ENCODE data around the gene FLNC. TPM values are rescaled to one million over a fixed set of nuclear protein-coding genes. Genes with fewer than 3 reads are reported as not detected.
A peak's percentile ranks its signal among the peaks of the same experiment; 100 is the strongest.

The FLNC gene
- total RNA-seq, 1 donor from 2014 or later = 7.7 TPM

- peak overlapping the region; percentile 73 for H3K4me3 Mint-ChIP-seq (ENCODE audit: unreplicated experiment)
- peaks cover 31% of the 10 kb centered on the region for H3K27me3 Mint-ChIP-seq (ENCODE audit: unreplicated experiment)
- H3K27ac Mint-ChIP-seq (ENCODE audit: unreplicated experiment) = no peak overlapping the region
- no peaks in the 10 kb centered on the region for H3K9me3 Mint-ChIP-seq (ENCODE audit: unreplicated experiment)
- peaks cover 11% of the 10 kb centered on the region for H3K4me1 Mint-ChIP-seq (ENCODE audit: unreplicated experiment)
- peaks cover 14% of the 10 kb centered on the region for H3K36me3 Mint-ChIP-seq (ENCODE audit: low read depth, unreplicated experiment)
- TF ChIP-seq CTCF (IDR thresholded peaks at IDR 0.05; ENCODE audit: unreplicated experiment) = no peak
- no peak for DNase-seq (ENCODE audit: low spot score)
Observed at GRCh38 chr7:128867842-128868623, 37.8 kb downstream of the FLNC start.

DNA sequence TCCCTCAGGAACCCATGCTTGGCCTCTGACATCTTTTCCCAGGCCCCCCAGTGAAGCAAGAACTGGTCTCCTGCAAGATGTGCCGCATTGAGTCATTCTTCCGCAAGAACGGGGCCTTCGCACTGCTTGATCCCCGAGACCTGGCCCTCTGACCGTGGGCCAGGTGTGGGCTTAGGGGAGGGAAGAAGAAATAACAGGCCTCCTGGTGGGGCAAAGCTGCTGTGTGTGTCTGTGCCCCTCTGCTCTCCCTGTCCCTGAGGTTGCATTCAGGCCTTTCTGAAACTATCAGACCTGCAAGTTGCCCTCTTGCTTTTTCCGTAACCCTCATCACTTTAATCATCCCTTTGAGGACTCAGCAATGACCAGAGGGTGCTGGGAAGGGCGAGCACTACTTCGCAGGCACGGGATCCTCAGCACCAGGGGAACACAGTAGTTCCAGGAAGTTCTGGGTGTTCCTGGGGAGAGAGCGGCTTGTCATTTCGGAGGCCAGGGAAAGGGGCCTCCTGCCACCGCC lies 38.5 kb downstream of the FLNC start:
- peaks cover 9% of the 10 kb centered on the region for H3K4me1 Mint-ChIP-seq (ENCODE audit: unreplicated experiment)
- DNase-seq (ENCODE audit: low spot score) = no peak
- no peaks in the 10 kb centered on the region for H3K9me3 Mint-ChIP-seq (ENCODE audit: unreplicated experiment)
- peaks cover 30% of the 10 kb centered on the region for H3K27me3 Mint-ChIP-seq (ENCODE audit: unreplicated experiment)
- peaks cover 14% of the 10 kb centered on the region for H3K36me3 Mint-ChIP-seq (ENCODE audit: low read depth, unreplicated experiment)
- TF ChIP-seq CTCF (IDR thresholded peaks at IDR 0.05; ENCODE audit: unreplicated experiment) = no peak
- H3K4me3 Mint-ChIP-seq (ENCODE audit: unreplicated experiment) = no peak overlapping the region
- H3K27ac Mint-ChIP-seq (ENCODE audit: unreplicated experiment) = no peak overlapping the region

DNA sequence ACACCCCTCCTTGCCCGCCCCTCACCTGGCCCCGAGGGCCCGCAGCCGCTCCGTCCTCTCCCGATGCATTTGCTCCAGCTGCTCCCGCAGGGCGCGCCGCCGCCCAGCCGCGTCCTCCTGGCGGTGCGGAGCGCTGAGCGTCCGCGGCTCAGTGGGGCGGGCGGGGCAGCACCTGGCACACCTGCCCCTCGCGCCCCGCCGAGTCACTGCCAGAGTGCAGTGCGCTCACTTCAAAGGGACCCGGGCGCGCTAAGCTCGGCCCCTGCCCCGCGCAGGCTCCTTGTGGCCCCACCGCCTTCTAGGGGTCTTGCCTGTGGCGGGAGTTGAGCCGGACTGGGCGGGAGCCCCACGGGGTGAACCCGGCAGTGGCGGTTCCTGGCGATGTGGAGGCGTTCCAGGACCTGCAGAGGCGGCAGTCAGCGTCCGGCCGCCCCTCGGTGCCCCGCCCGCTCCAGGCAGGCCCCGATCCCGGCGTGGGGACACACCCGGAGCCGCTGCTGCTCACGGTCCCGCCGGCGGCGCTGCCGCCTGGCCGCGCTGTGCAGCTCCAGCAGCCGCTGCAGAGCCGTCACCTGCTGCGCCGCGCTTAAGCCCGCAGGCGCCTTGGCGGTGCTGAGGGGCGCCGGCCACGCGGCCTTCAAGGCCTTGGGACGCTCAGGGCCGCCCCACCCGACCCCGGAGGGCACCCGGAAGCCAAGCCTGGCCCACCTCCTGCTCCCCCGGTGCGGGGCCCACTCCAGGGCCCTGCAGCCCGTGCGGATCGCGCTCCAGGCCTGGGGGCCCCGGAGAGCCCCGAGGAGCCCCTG lies 39.1 kb downstream of the FLNC start:
- peak; percentile 37 for DNase-seq (ENCODE audit: low spot score)
- no peak overlapping the region for H3K27ac Mint-ChIP-seq (ENCODE audit: unreplicated experiment)
- H3K4me3 Mint-ChIP-seq (ENCODE audit: unreplicated experiment) = no peak overlapping the region
- H3K27me3 Mint-ChIP-seq (ENCODE audit: unreplicated experiment) = peaks cover 27% of the 10 kb centered on the region
- peaks cover 7% of the 10 kb centered on the region for H3K4me1 Mint-ChIP-seq (ENCODE audit: unreplicated experiment)
- TF ChIP-seq CTCF (IDR thresholded peaks at IDR 0.05; ENCODE audit: unreplicated experiment) = no peak
- H3K36me3 Mint-ChIP-seq (ENCODE audit: low read depth, unreplicated experiment) = peaks cover 14% of the 10 kb centered on the region
- H3K9me3 Mint-ChIP-seq (ENCODE audit: unreplicated experiment) = no peaks in the 10 kb centered on the region

DNA sequence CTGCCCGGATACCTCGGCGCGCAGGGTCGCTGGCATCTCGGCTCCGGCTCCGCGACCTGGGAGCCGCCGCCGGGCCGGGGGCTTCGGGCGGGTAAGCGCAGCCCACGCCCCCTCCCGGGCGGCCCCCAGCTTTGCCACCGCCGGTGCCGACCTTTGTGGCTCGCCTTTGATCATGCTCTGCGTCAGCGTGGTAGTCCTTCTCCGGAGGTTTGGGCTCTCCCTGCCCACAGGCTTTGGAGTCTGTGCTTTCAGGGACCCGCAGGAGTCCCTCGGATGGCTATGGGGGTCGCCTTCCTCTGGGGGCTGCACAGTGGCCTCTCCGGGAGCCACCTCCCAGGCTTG lies 39.7 kb downstream of the FLNC start:
- H3K27ac Mint-ChIP-seq (ENCODE audit: unreplicated experiment) = no peak overlapping the region
- H3K4me3 Mint-ChIP-seq (ENCODE audit: unreplicated experiment) = peak overlapping the region; percentile 73
- no peak for DNase-seq (ENCODE audit: low spot score)
- H3K9me3 Mint-ChIP-seq (ENCODE audit: unreplicated experiment) = no peaks in the 10 kb centered on the region
- H3K36me3 Mint-ChIP-seq (ENCODE audit: low read depth, unreplicated experiment) = peaks cover 13% of the 10 kb centered on the region
- no peak for TF ChIP-seq CTCF (IDR thresholded peaks at IDR 0.05; ENCODE audit: unreplicated experiment)
- peaks cover 27% of the 10 kb centered on the region for H3K27me3 Mint-ChIP-seq (ENCODE audit: unreplicated experiment)
- H3K4me1 Mint-ChIP-seq (ENCODE audit: unreplicated experiment) = peaks cover 7% of the 10 kb centered on the region

DNA sequence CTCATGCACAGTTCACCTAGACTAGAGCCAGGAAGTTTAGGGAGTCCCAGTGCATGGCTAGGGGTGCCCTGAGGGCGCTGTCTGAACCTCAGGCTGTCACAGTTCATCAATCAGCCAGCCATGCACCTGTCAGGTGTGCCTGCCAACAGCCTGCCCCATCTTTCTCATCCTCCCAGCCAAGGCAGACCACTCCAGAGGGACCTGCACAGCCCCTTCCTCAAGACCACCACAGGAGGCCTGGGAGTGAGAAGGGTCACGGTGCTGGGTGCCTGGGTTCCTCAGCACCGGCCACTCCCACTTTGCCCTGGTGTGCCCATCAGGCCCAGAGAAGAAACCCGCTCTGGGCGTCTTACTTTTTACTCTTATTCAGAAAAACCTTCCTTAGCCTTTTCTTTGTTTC lies 40.8 kb downstream of the FLNC start:
- Mint-ChIP-seq H3K27ac (ENCODE audit: unreplicated experiment) (no peak overlapping the region), H3K4me3 (ENCODE audit: unreplicated experiment) (no peak overlapping the region), H3K4me1 (ENCODE audit: unreplicated experiment) (peaks cover 7% of the 10 kb centered on the region), H3K27me3 (ENCODE audit: unreplicated experiment) (peaks cover 23% of the 10 kb centered on the region), H3K36me3 (ENCODE audit: low read depth, unreplicated experiment) (peaks cover 3% of the 10 kb centered on the region), H3K9me3 (ENCODE audit: unreplicated experiment) (no peaks in the 10 kb centered on the region)
- no peak for TF ChIP-seq CTCF (IDR thresholded peaks at IDR 0.05; ENCODE audit: unreplicated experiment)
- no peak for DNase-seq (ENCODE audit: low spot score)
